ENCODE measurements around the gene TEAD3. TPM values are rescaled to one million over a fixed set of nuclear protein-coding genes. Genes with fewer than 3 reads are reported as not detected.

TEAD3 gene
- total RNA-seq, 1 experiment from 2014 or later, result 34.3 TPM

DNA sequence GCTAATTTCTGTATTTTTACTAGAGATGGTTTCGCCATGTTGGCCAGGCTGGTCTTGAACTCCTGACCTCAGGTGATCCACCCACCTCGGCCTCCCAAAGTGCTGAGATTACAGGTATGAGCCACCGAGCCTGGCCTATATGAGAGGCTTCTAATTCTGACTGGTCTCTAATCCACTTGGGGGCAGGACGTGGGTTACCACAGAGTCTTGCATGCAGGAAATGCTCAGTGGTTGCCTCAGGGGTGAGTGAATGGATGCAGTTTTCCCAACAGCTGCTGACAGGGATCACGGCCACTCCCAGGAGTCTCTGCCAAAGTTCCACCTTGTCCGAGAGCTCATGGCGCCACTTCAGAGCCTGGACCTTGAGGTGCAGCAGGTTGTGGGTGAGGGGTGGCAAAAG is 51.2 kb downstream of the TEAD3 start (continued):
- TF ChIP-seq ZNF317 (CRISPR knock-in tag; IDR thresholded peaks at IDR 0.05; ENCODE audit: borderline replicate concordance, low read depth) (no peak), RORB (CRISPR knock-in tag; IDR thresholded peaks at IDR 0.05) (no peak), NR1H2 (CRISPR knock-in tag; IDR thresholded peaks at IDR 0.05) (no peak)

DNA sequence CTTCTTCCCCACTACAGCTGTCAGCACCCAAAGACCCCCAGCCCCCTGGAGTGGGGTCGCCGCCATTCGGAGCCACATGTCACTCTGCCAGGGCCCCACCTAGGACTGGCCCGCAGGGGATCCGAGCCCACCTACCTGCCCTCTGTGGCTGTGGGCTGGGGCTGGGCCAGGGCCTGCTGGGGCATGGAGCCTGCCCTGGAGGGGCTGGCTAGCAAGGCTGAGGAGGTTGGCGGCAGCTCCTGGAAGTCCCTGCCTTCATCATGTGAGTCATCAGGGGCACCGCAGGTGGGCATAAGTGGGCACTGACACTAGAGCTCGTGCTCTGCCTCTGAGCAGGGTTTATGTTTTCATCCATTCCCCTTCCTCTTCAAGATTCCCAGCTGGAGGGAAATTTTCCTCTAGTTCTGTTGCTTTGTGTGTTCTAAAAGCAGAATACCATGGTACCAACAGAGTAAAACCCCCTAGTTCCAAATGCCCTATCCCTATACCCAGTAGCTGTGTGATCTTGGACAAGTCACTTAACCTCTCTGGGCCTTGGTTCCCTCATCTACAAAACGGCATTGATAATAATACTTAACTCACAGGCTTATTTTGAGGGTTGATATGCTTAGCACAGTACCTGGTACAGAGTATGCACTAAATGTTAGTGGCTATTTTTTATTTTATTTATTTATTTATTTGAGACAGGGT is 53.4 kb downstream of the TEAD3 start:
- Mint-ChIP-seq H3K9me3 (no peaks in the 10 kb centered on the region), H3K4me3 (no peak overlapping the region), H3K36me3 (no peaks in the 10 kb centered on the region), H3K27me3 (ENCODE audit: low read depth) (no peaks in the 10 kb centered on the region), H3K4me1 (no peaks in the 10 kb centered on the region), H3K27ac (no peak overlapping the region; the same call in 1 of the 2 replicates)
- POLR2A ChIA-PET, result interaction anchor here (0.7 to 1.0 kb wide), 2 partner anchors 30 to 101 kb away, joined by 4 to 7 read pairs; no protein-coding TSS in a partner anchor
- no peak for DNase-seq (ENCODE audit: low spot score)
- TF ChIP-seq NFATC4 (CRISPR knock-in tag; IDR thresholded peaks at IDR 0.05) (no peak), HMGA2 (CRISPR knock-in tag; IDR thresholded peaks at IDR 0.05) (no peak), TEAD4 (CRISPR knock-in tag; IDR thresholded peaks at IDR 0.05) (no peak), EMX1 (CRISPR knock-in tag; IDR thresholded peaks at IDR 0.05) (no peak), NR1H2 (CRISPR knock-in tag; IDR thresholded peaks at IDR 0.05) (no peak), ETV6 (CRISPR knock-in tag; IDR thresholded peaks at IDR 0.05) (no peak), TCF7 (CRISPR knock-in tag; IDR thresholded peaks at IDR 0.05; ENCODE audit: low read depth) (no peak)
- TF ChIP-seq, protein P1, sequence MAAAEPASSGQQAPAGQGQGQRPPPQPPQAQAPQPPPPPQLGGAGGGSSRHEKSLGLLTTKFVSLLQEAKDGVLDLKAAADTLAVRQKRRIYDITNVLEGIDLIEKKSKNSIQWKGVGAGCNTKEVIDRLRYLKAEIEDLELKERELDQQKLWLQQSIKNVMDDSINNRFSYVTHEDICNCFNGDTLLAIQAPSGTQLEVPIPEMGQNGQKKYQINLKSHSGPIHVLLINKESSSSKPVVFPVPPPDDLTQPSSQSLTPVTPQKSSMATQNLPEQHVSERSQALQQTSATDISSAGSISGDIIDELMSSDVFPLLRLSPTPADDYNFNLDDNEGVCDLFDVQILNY (CRISPR knock-in tag; IDR thresholded peaks at IDR 0.05), result no peak
- TF ChIP-seq, protein P2, sequence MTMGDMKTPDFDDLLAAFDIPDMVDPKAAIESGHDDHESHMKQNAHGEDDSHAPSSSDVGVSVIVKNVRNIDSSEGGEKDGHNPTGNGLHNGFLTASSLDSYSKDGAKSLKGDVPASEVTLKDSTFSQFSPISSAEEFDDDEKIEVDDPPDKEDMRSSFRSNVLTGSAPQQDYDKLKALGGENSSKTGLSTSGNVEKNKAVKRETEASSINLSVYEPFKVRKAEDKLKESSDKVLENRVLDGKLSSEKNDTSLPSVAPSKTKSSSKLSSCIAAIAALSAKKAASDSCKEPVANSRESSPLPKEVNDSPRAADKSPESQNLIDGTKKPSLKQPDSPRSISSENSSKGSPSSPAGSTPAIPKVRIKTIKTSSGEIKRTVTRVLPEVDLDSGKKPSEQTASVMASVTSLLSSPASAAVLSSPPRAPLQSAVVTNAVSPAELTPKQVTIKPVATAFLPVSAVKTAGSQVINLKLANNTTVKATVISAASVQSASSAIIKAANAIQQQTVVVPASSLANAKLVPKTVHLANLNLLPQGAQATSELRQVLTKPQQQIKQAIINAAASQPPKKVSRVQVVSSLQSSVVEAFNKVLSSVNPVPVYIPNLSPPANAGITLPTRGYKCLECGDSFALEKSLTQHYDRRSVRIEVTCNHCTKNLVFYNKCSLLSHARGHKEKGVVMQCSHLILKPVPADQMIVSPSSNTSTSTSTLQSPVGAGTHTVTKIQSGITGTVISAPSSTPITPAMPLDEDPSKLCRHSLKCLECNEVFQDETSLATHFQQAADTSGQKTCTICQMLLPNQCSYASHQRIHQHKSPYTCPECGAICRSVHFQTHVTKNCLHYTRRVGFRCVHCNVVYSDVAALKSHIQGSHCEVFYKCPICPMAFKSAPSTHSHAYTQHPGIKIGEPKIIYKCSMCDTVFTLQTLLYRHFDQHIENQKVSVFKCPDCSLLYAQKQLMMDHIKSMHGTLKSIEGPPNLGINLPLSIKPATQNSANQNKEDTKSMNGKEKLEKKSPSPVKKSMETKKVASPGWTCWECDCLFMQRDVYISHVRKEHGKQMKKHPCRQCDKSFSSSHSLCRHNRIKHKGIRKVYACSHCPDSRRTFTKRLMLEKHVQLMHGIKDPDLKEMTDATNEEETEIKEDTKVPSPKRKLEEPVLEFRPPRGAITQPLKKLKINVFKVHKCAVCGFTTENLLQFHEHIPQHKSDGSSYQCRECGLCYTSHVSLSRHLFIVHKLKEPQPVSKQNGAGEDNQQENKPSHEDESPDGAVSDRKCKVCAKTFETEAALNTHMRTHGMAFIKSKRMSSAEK (CRISPR knock-in tag; IDR thresholded peaks at IDR 0.05; ENCODE audit: borderline replicate concordance), result no peak
- TF ChIP-seq, protein P3, sequence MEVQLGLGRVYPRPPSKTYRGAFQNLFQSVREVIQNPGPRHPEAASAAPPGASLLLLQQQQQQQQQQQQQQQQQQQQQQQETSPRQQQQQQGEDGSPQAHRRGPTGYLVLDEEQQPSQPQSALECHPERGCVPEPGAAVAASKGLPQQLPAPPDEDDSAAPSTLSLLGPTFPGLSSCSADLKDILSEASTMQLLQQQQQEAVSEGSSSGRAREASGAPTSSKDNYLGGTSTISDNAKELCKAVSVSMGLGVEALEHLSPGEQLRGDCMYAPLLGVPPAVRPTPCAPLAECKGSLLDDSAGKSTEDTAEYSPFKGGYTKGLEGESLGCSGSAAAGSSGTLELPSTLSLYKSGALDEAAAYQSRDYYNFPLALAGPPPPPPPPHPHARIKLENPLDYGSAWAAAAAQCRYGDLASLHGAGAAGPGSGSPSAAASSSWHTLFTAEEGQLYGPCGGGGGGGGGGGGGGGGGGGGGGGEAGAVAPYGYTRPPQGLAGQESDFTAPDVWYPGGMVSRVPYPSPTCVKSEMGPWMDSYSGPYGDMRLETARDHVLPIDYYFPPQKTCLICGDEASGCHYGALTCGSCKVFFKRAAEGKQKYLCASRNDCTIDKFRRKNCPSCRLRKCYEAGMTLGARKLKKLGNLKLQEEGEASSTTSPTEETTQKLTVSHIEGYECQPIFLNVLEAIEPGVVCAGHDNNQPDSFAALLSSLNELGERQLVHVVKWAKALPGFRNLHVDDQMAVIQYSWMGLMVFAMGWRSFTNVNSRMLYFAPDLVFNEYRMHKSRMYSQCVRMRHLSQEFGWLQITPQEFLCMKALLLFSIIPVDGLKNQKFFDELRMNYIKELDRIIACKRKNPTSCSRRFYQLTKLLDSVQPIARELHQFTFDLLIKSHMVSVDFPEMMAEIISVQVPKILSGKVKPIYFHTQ (CRISPR knock-in tag; IDR thresholded peaks at IDR 0.05), result no peak
- TF ChIP-seq, protein P4, sequence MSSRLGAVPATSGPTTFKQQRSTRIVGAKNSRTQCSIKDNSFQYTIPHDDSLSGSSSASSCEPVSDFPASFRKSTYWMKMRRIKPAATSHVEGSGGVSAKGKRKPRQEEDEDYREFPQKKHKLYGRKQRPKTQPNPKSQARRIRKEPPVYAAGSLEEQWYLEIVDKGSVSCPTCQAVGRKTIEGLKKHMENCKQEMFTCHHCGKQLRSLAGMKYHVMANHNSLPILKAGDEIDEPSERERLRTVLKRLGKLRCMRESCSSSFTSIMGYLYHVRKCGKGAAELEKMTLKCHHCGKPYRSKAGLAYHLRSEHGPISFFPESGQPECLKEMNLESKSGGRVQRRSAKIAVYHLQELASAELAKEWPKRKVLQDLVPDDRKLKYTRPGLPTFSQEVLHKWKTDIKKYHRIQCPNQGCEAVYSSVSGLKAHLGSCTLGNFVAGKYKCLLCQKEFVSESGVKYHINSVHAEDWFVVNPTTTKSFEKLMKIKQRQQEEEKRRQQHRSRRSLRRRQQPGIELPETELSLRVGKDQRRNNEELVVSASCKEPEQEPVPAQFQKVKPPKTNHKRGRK (CRISPR knock-in tag; IDR thresholded peaks at IDR 0.05; ENCODE audit: borderline replicate concordance), result no peak
- ATAC-seq, result no peak
- CTCF ChIA-PET, result interaction anchor here (0.7 to 1.6 kb wide), 3 partner anchors 35 to 146 kb away, joined by 3 to 7 read pairs (median 3); partner anchors contain the start of gene DEF6

Measured in WTC11 (cell line).